HepG2 (cell line): ENCODE results near the gene LGALS4. TPM values are rescaled to one million over a fixed set of nuclear protein-coding genes. Genes with fewer than 3 reads are reported as not detected.
A peak's percentile ranks its signal among the peaks of the same experiment; 100 is the strongest.
"Not testable (repeated sequence)": the region's sequence is repeated elsewhere in the genome, so short reads cannot be mapped to it uniquely, and the experiment has no call there.

Experiments used
- ATAC-seq: fragments of 200-7000 bp; cut with Tn5 transposase; 3 replicates; pipeline ENCODE4 v1.9.1; 2020; ENCODE audit warnings: mild to moderate bottlenecking, moderate library complexity
- BruUV-seq: library from RNA; stranded (reverse); fragments of 400-500 nt; replicated peaks from 2 replicates; lab custom pipeline; 2021; lab: Mats Ljungman, UMichigan
- CTCF ChIA-PET: fragments of 300-600 bp; formaldehyde crosslinking; extraction: SDS; loops from one replicate; lab custom pipeline; 2021; ENCODE audit warnings: low total read pairs, inconsistent platforms, low intra/inter-chr PET ratio; lab: Yijun Ruan, JAX
- POLR2A ChIA-PET: fragments of 350-600 bp; sonication (Branson Sonifier 250); formaldehyde crosslinking; loops from one replicate; lab custom pipeline; 2020; ENCODE audit warnings: antibody characterized with exemption, inconsistent platforms; lab: Yijun Ruan, JAX
- DNase-seq: peaks from one replicate; pipeline ENCODE4 v3.0.0-alpha.2; 2015; ENCODE audit warnings: low spot score
- FAIRE-seq: peaks from 3 replicates; lab custom pipeline; 2011; peaks lifted over from hg19 to GRCh38; lab: Jason Lieb, UNC
- H2AFZ ChIP-seq: one replicate; pipeline ENCODE4 v1.6.1; 2011; ENCODE audit warnings: low read length, inconsistent platforms
- H3K27ac ChIP-seq: fragments of 300-600 bp; 3 replicates; pipeline ENCODE4 v1.8.0; 2011; ENCODE audit warnings: mixed run types, mild to moderate bottlenecking, mixed read lengths, low read length, inconsistent platforms; ENCODE audit not compliant: insufficient read depth; ENCODE audit errors: extremely low read length
- H3K27me3 ChIP-seq, 2 experiments: fragments of 200-600 bp in 1 of 2; 2 replicates in 1 of 2; 3 replicates in 1 of 2; pipeline versions ENCODE4 v1.6.0 to v1.8.0; 2011; ENCODE audit warnings: low read length in 2 of 2, mild to moderate bottlenecking in 2 of 2, moderate library complexity in 2 of 2, inconsistent platforms in 1 of 2; ENCODE audit not compliant: insufficient read depth in 2 of 2, control insufficient read depth in 1 of 2
- H3K36me3 ChIP-seq, 2 experiments: fragments of 200-600 bp in 1 of 2; replicated peaks in 1 of 2; 2 replicates in 1 of 2; 3 replicates in 1 of 2; pipeline versions ENCODE4 v1.5.1 to v1.8.0; 2011; ENCODE audit warnings: low read length in 2 of 2, inconsistent platforms in 1 of 2; ENCODE audit not compliant: insufficient read depth in 2 of 2, control insufficient read depth in 1 of 2
- H3K4me1 ChIP-seq: 2 replicates; pipeline ENCODE4 v1.5.1; 2012; ENCODE audit warnings: low read length, inconsistent platforms; ENCODE audit not compliant: insufficient read depth
- H3K4me2 ChIP-seq: 2 replicates; pipeline ENCODE4 v1.6.0; 2011; ENCODE audit warnings: low read depth, low read length, inconsistent platforms
- H3K4me3 ChIP-seq, 3 experiments: fragments of 200-600 bp in 1 of 3; sonication (generic), shearing (Covaris generic) in 1 of 3; replicated peaks in 1 of 3; 2 replicates each; pipeline ENCODE4 v1.5.1; 2011 to 2016; ENCODE audit warnings: low read length in 3 of 3, inconsistent platforms in 2 of 3, low read depth in 2 of 3, mild to moderate bottlenecking in 2 of 3, control low read depth in 1 of 3, mixed read lengths in 1 of 3; ENCODE audit not compliant: insufficient read depth in 1 of 3
- H3K79me2 ChIP-seq: one replicate; pipeline ENCODE4 v1.6.1; 2011; ENCODE audit warnings: low read length, inconsistent platforms; ENCODE audit not compliant: insufficient read depth
- H3K9ac ChIP-seq: 2 replicates; pipeline ENCODE4 v1.6.0; 2011; ENCODE audit warnings: mild to moderate bottlenecking, low read depth, low read length, inconsistent platforms; ENCODE audit not compliant: insufficient read depth
- H3K9me3 ChIP-seq: 2 replicates; pipeline ENCODE4 v1.5.1; 2012; ENCODE audit warnings: mild to moderate bottlenecking, low read length
- H4K20me1 ChIP-seq: 2 replicates; pipeline ENCODE4 v1.6.0; 2011; ENCODE audit warnings: inconsistent platforms, mild to moderate bottlenecking, low read length, moderate library complexity; ENCODE audit not compliant: insufficient read depth
- ZBTB38 ChIP-seq: sonication (generic); formaldehyde crosslinking; IDR thresholded peaks from 2 replicates; pipeline ENCODE4 v1.5.1; 2020; ENCODE audit warnings: mild to moderate bottlenecking, missing genetic modification reagents
- ZFX ChIP-seq: sonication (generic); formaldehyde crosslinking; IDR thresholded peaks from 2 replicates; pipeline ENCODE4 v1.4.0; 2020; ENCODE audit warnings: mild to moderate bottlenecking, low read depth, missing genetic modification reagents, moderate library complexity
- ZMYM3 ChIP-seq: sonication (generic); formaldehyde crosslinking; IDR thresholded peaks from 2 replicates; pipeline ENCODE4 v1.5.1; 2020; ENCODE audit warnings: mild to moderate bottlenecking, missing genetic modification reagents
- ZNF460 ChIP-seq: sonication (generic); formaldehyde crosslinking; IDR thresholded peaks from 2 replicates; pipeline ENCODE4 v1.5.1; 2020; ENCODE audit warnings: missing genetic modification reagents, mild to moderate bottlenecking, borderline replicate concordance
- WGBS: methylation state at CpG from one replicate; pipeline ENCODE4 v1.1.6; 2017; ENCODE audit warnings: low lambda C conversion rate; 5-methylcytosine and 5-hydroxymethylcytosine counted together
- in situ Hi-C: cut with HindIII; loops from 2 replicates; pipeline ENCODE4 v1.10.0; 2017; ENCODE audit warnings: low pct_unique_long_range_greater_than_20kb; ENCODE audit not compliant: extremely low pct_ligation_motif_present
- intact Hi-C: fragments of 100-400 bp; cut with micrococcal nuclease; formaldehyde crosslinking; loops from one replicate; pipeline ENCODE4 v1.10.0; 2022; ENCODE audit not compliant: unreplicated experiment
- polyA plus RNA-seq, 8 experiments: library from polyadenylated mRNA; depleted of rRNA in 3 of 8; stranded (reverse) in 7 of 8; unstranded in 1 of 8; fragments of >200 nt; fragmentation: Illumina TruSeq in 4 of 8; extraction: Trizol in 4 of 8; gene quantifications; 2 replicates each; pipeline versions ENCODE4 v1.2.1 to v1.2.3, GENCODE V29; 2011 to 2016; ENCODE audit warnings: low read depth in 4 of 8, missing spikeins in 1 of 8, mixed read lengths in 1 of 8; ENCODE audit not compliant: insufficient read depth in 1 of 8
- total RNA-seq, 5 experiments: library from RNA; depleted of rRNA; stranded (reverse); fragments of >200 nt; fragmentation: Illumina TruSeq; extraction: Trizol; gene quantifications; 2 replicates each; pipeline ENCODE4 v1.2.3, GENCODE V29; 2016; ENCODE audit warnings: low read depth in 1 of 5
- TF ChIP-seq, protein P1 (sequence below): sonication (generic); formaldehyde crosslinking; IDR thresholded peaks from 2 replicates; pipeline ENCODE4 v1.5.1; 2020; ENCODE audit warnings: mild to moderate bottlenecking, missing genetic modification reagents, moderate library complexity
- TF ChIP-seq, protein P2 (sequence below): sonication (generic); formaldehyde crosslinking; IDR thresholded peaks from 2 replicates; pipeline ENCODE4 v1.5.0; 2020; ENCODE audit warnings: mild to moderate bottlenecking, missing genetic modification reagents
- TF ChIP-seq, protein P3 (sequence below): sonication (generic); formaldehyde crosslinking; IDR thresholded peaks from 2 replicates; pipeline ENCODE4 v1.8.0; 2022; ENCODE audit warnings: mild to moderate bottlenecking, missing genetic modification reagents; ENCODE audit not compliant: insufficient replicate concordance

Gene LGALS4
- total and polyA plus RNA-seq, 2 of the 13 experiments (the other 11 are each of a cell fraction or from before 2014, with no cell fraction given), result 0.24 to 0.71 TPM

DNA sequence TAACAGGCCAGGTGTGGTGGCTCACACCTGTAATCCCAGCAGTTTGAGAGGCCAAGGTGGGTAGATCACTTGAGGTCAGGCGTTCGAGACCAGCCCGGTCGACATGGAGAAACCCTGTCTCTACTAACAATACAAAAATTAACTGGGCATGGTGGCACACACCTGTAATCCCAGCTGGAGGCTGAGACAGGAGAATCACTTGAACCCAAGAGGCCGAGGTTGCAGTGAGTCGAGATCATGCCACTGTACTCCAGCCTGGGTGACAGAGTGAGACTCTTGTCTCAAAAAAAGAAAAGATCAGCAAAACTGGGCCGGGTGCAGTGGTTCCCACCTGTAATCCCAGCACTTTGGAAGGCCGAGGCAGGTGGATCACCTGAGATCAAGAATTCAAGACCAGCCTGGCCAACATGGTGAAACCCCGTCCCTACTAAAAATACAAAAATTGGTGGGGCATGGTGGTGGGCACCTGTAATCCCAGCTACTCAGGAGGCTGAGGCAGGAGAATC lies 50.8 kb downstream of the LGALS4 start:
- in situ Hi-C loops, CTCF ChIA-PET, BruUV-seq, H2AFZ ChIP-seq, H3K27me3 ChIP-seq, H3K36me3 ChIP-seq, H3K9me3 ChIP-seq, DNase-seq: not testable (repeated sequence)
- H3K4me3 ChIP-seq, result peak overlapping the region in 2 of 3 experiments; percentile 35 to 61; a peak in 3 of 6 replicates
- peak overlapping the region; percentile 91 for H3K27ac ChIP-seq
- peaks cover 15% of the 10 kb centered on the region for H3K79me2 ChIP-seq
- 90% methylated on average over 9 of the region's 9 CpGs for WGBS
- peak overlapping the region; percentile 84 for H3K4me2 ChIP-seq
- POLR2A ChIA-PET, result interaction anchor here (1.0 to 4.0 kb wide), 2 partner anchors 13 to 70 kb away, joined by 3 to 16 read pairs; partner anchors contain the start of gene ECH1
- TF ChIP-seq ZMYM3 (CRISPR knock-in tag), result peak; percentile 71; the same call in 1 of the 2 replicates
- peak; percentile 55 for TF ChIP-seq ZBTB38 (CRISPR knock-in tag)
- peak; percentile 77; the same call in 1 of the 2 replicates for TF ChIP-seq ZNF460 (CRISPR knock-in tag)
- TF ChIP-seq, protein P1, sequence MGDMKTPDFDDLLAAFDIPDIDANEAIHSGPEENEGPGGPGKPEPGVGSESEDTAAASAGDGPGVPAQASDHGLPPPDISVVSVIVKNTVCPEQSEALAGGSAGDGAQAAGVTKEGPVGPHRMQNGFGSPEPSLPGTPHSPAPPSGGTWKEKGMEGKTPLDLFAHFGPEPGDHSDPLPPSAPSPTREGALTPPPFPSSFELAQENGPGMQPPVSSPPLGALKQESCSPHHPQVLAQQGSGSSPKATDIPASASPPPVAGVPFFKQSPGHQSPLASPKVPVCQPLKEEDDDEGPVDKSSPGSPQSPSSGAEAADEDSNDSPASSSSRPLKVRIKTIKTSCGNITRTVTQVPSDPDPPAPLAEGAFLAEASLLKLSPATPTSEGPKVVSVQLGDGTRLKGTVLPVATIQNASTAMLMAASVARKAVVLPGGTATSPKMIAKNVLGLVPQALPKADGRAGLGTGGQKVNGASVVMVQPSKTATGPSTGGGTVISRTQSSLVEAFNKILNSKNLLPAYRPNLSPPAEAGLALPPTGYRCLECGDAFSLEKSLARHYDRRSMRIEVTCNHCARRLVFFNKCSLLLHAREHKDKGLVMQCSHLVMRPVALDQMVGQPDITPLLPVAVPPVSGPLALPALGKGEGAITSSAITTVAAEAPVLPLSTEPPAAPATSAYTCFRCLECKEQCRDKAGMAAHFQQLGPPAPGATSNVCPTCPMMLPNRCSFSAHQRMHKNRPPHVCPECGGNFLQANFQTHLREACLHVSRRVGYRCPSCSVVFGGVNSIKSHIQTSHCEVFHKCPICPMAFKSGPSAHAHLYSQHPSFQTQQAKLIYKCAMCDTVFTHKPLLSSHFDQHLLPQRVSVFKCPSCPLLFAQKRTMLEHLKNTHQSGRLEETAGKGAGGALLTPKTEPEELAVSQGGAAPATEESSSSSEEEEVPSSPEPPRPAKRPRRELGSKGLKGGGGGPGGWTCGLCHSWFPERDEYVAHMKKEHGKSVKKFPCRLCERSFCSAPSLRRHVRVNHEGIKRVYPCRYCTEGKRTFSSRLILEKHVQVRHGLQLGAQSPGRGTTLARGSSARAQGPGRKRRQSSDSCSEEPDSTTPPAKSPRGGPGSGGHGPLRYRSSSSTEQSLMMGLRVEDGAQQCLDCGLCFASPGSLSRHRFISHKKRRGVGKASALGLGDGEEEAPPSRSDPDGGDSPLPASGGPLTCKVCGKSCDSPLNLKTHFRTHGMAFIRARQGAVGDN (CRISPR knock-in tag), result peak; percentile 45
- TF ChIP-seq, protein P2, sequence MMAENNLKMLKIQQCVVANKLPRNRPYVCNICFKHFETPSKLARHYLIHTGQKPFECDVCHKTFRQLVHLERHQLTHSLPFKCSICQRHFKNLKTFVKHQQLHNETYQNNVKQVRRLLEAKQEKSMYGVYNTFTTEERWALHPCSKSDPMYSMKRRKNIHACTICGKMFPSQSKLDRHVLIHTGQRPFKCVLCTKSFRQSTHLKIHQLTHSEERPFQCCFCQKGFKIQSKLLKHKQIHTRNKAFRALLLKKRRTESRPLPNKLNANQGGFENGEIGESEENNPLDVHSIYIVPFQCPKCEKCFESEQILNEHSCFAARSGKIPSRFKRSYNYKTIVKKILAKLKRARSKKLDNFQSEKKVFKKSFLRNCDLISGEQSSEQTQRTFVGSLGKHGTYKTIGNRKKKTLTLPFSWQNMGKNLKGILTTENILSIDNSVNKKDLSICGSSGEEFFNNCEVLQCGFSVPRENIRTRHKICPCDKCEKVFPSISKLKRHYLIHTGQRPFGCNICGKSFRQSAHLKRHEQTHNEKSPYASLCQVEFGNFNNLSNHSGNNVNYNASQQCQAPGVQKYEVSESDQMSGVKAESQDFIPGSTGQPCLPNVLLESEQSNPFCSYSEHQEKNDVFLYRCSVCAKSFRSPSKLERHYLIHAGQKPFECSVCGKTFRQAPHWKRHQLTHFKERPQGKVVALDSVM, result peak; percentile 93
- TF ChIP-seq, protein P3, sequence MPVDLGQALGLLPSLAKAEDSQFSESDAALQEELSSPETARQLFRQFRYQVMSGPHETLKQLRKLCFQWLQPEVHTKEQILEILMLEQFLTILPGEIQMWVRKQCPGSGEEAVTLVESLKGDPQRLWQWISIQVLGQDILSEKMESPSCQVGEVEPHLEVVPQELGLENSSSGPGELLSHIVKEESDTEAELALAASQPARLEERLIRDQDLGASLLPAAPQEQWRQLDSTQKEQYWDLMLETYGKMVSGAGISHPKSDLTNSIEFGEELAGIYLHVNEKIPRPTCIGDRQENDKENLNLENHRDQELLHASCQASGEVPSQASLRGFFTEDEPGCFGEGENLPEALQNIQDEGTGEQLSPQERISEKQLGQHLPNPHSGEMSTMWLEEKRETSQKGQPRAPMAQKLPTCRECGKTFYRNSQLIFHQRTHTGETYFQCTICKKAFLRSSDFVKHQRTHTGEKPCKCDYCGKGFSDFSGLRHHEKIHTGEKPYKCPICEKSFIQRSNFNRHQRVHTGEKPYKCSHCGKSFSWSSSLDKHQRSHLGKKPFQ (CRISPR knock-in tag), result peak; percentile 49
- peak; percentile 42 for TF ChIP-seq ZFX
- TF ChIP-seq, all 625 proteins: peak for 7; not testable (repeated sequence) for 618
- FAIRE-seq, ATAC-seq, intact Hi-C loops, H4K20me1 ChIP-seq: not testable (repeated sequence)
- Histone ChIP-seq H3K9ac (peak overlapping the region; percentile 64), H3K4me1 (peaks cover 66% of the 10 kb centered on the region)
